Measurements from ENCODE around the gene SIGLEC9.

SIGLEC9 gene

DNA sequence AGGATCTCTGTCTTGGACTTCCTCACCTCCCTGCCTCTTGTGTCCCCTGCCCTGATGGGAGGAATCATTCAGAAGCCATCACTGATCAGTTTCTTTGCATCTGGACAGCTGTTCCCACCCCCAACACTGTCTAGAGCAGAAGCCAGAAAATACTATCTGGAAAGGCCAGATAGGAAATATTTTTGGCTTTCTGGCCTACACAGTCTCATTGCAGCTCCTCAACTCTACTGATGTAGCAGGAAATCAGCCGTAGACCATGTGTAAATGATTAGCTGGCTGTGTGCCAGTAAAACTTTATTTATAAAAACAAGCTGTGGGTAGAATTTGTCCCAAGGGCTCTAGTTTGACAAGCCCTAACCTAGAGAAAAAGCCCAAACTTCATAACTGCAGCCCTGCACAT is 23.0 kb downstream of the SIGLEC9 start:
- DNase-seq, result no peak

DNA sequence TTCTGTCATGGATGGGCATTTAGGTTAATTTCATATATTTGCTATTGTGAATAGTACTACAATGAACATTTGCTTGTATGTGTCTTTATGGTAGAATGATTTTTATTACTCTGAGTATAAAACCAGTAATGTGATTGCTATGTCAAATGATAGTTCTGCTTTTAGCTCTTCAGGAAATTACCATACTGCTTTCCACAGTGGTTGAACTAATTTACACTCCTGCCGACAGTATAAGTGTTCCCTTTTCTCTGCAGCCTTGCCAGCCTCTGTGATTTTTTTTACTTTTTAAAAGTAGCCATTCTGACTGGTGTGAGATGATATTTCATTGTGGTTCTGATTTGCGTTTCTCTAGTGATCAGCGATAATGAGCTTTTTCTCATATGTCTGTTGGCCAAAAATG is 23.9 kb downstream of the SIGLEC9 start:
- no peak for DNase-seq

DNA sequence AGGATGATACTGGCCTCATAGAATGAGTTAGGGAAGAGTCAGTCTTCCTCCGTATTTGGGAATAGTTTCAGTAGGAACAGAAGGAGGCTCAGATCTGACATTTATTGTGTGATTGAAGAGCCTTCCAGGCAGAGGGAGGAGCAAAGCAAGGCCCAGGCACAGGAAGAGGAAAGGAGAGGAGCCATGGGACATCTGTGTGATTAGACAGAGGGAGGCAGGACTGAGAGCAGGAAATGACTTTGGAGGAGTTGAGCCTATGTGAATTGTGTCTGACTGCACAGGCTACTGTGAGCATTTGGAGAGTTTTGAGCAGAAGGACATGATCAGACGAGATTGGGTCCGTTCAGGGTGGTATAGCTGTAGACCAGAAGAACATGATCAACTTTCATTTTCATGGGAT is 25.9 kb downstream of the SIGLEC9 start:
- DNase-seq, result no peak

DNA sequence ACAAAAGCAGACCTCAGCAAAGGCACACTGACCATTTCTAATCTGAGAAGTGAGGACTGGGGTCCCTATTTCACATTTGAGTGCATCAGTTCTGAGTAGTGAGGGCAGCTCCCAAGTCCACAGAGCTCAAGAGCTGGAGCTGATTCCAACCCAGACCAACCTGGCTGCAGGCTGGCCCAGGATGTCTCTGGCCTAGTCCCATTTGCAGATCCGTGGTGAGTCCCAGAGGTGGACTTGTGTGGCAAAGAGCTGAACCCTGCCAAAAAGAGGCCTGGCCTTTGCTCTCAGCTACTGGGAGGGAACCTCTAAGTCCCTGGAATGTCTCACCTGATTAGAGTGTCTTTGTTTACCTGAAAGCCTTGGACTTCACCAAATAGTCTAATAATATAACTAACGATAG is 32.0 kb downstream of the SIGLEC9 start:
- DNase-seq, result no peak

DNA sequence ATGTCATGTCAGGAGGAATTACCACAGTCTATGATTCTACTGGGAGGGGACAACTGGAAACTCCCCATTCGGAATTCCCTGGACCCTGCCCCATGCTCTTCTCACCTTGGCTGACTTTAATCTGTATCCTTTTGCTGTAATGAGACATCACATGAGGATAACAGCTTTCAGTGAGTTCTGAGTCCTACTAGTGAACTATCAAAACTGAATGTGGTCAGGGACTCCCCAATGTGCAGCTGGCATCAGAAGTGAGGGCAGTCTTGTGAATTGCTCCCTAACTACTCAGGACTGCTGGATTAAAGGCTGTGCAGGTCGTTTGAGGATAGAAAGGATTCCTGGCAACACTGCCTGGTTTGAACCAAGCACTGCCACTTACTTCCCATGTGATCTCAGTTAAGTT is 32.6 kb downstream of the SIGLEC9 start:
- DNase-seq, result no peak

DNA sequence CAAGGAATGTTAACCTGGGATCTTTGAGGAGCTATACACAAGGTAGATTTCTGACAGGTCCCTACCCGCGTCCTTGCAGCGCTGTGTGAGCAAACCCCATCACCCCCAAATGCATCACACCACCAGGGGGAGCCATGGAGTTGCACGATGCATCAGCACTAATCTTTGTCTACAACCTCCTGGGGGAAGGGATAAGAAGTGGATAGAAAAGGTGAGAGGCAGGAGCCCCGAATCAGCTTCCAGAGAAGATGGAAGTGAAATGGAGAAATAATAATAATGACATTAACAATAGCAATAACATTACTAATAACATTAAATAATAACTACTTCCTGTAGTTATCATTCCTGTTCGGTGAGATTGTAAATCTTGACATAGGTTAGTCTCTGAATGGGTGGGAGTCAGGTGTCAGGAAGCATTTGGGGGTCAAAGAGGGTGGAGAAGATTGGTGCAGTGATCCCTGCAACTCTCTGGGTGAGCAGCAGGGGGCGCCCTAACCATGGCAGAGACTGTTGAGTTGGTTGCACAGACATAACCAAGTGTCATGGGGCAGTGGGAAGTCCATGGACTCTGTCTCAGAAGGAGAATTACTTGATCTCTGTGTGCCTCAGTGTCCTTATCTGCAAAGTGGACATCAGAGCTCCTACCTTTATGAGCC is 33.9 kb downstream of the SIGLEC9 start:
- peak; percentile 88 to 91 for DNase-seq

DNA sequence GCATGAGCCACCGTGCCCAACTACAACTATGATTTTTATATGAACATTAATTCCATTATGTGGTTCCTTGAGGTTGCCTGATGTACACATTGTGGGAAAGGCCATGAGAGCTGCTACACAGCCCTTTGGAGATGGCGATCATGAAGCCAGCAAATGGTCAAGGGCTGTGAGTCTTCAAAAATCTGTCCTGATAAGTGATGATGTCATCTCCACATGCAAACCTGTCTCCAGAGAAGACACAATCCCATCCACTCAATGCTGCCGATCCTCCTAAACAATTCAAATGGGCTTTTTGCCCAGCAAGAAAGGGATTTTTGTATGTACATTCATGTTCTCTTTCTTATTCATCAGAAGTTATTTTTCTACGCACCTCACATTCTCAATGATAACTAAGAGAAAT is 35.0 kb downstream of the SIGLEC9 start:
- no peak for DNase-seq

DNA sequence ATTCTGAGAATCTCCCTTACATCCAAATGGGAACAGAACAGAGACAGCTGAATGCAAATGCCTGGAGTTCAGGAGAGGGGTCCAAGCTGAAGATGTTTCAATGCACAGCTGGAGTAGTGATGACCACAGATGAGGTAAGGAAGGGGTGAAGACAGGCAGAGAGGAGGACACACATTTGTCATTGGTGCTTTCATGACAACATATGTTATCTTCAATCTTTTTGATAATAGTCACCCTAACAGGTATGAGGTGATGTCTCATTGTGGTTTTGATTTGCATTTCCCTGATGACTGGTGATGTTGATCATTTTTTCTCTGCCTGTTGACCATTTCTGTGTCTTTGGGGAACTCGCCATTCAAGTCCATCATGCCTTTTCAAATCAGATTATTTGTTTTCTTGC is 36.6 kb downstream of the SIGLEC9 start:
- DNase-seq, result no peak

DNA sequence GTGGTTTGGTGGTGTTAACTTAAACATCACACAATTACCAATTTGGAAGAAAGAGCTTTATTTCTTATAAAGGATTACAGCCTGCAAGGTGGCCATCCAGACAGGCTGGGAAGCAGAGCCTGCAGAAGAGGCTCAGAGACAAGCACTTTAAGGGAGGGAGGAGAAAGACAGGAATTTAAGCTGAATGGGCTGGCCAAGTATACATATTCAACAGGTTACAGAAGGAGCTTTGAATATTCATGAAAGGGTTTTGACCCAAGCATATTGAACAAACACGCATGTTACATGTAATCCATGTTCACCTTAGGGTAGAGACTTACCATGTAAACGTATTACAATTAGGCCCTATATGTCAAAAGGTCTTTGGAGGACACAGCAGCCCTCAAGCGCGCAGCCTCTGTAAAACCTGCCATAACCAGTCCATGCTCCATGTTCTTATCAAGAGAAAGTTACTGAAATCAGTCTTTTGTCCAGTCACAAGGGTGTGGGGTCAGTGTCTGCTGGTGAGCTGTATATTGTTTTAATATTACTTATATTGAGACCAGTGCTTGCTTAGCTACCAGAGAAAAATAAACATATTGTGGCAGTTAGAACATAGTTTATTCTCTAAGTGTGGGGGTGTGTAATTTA is 37.3 kb downstream of the SIGLEC9 start:
- no peak for DNase-seq

DNA sequence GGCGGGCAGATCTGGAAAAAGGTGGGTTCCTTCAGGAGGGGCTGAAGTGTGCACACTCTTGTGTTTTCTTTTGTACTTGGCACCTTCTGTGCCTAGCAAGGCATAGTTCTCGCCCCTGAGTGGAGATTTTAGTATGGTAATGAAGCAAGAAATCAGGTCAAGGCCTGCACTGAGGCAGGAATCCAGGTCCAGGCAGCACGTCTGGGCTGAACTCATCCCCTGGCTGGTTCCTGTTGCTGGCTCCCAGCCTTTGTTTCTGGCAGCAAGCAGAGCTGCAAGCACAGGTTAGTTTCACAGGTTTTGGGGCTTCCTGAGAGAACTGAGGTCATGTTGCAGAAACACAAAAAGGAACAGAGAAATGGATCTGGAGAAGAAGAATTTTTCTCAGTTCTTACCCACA is 38.6 kb downstream of the SIGLEC9 start:
- no peak for DNase-seq

DNA sequence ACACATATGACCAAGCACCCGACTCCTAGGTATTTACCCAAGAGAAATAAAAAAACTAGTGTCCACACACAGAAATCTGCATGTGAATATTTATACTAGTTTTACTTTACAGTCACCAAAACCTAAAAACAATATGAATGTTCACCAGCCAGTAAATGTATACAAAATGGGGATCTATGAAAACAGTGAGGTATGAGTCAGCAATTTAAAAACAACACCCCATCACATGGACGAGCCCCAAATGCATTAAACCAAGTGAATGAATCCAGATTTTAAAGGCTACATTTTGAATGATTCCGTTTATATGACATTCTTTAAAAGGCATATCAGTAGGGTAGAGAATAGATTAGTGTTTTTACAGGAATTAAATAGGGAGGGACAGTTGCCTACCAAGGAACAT is 39.5 kb downstream of the SIGLEC9 start:
- DNase-seq, result no peak

DNA sequence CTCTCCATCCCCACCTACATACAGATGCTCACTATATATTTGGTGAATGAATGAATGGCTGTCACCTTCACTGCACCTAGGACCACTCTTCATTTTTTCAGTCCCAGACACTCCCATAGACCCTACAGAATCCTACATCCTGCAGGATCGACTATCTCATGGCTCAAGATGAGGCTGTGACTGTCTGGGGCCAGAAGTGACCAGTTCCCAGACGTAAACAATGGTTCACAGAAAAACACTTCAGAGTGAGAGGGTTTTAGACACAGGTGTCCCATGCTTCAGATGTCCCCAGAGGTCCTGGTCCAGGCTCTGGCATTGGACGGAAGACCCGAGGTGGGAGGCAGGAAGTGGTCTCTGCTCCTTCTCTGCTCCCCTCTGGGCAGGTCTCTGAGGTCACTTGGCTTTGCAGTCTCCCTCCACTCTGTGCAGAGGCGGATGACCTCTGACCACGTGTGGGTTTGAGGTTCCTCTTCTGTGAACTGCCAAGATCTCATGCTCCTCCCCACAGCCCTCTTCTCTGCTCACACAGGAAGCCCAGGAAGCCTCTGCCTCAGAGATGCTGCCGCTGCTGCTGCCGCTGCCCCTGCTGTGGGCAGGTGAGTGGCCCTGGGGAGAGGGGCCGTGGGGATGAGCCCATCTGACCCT is 42.3 kb downstream of the SIGLEC9 start:
- DNase-seq, result no peak

DNA sequence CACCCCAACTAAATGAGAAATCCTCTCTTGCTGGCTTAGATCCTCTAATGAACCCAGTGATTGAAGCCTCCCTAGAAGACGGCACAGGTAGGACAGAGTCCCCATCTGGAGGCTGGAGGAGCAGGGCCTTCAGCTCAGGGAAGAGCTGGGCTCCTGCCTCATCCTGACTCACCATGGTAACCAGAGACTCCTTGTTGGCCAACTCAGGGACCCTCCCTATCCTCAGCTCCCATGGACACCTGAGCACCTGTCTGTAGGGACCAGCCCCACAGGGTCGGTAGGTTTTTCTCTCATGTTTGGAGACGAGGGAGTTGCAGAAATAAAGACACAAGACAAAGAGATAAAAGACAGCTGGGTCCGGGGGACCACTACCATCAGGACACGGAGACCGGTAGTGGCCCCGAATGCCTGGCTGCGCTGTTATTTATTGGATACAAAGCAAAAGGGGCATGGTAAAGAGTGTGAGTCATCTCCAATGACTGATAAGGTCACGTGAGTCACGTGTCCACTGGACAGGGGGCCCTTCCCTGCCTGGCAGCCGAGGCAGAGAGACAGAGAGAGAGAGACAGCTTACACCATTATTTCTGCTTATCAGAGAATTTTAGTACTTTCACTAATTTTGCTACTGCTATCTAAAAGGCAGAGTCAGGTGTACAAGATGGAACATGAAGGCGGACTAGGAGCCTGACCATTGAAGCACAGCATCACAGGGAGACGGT is 44.0 kb downstream of the SIGLEC9 start:
- DNase-seq, result no peak

DNA sequence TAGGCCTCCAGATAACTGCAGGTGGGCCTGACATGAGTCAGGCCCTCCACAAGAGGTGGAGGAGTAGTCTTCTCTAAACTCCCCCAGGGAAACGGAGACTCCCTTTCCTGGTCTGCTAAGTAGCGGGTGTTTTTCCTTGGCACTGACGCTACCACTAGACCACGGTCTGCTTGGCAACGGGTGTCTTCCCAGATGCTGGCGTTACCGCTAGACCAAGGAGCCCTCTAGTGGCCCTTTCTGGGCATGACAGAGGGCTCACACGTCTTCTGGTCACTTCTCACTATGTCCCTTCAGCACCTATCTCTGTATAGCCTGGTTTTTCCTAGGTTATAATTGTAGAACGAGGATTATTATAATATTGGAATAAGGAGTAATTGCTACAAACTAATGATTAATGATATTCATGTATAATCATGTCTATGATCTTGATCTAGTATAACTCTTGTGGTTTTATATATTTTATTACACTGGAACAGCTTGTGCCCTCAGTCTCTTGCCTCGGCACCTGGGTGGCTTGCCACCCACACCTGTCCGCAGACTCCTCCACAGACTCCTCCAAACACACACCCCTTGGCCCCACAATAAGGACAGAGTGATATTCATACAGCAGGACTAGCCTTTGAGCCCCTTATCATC is 44.7 kb downstream of the SIGLEC9 start:
- peak; percentile 74 to 75 for DNase-seq

DNA sequence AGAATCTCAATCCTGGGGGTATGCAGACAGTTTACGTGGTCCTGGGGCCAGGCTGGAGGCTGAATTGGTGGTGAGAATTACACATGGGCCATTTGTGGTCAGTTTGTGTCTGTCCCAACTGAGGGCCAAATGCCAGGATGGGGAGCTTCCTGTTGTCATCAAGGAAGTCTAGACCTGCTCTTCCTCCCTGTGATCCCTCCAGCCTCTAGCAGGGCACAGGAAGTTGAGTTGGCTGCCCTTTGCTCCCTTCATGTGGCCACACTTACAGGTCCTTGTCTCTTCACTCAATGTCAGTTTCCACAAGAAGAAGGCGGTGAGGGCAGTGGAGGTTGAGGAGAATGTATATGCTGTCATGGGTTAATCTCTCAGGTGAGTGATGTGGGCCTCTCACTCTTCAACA is 47.5 kb downstream of the SIGLEC9 start:
- no peak for DNase-seq

DNA sequence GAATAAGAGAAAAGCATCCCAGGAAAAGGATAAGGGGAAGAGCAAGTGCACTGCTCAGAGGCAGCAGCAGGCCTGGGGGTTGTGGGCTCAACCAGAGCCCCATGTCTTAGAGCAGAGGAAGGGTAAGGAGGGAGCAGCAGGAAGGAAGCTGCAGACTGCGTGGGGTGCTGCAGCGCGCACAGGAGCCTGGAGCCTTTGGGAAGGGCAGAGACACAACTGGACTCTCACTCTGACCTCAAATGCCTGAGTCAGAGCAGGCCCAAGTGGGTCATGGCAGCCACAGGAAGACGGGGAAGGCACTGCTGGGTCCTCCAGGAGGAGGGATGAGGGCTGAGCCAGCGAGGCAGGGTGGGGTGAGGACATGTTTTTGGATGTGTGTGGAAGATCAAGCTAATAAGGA is 49.0 kb downstream of the SIGLEC9 start:
- DNase-seq, result no peak

DNA sequence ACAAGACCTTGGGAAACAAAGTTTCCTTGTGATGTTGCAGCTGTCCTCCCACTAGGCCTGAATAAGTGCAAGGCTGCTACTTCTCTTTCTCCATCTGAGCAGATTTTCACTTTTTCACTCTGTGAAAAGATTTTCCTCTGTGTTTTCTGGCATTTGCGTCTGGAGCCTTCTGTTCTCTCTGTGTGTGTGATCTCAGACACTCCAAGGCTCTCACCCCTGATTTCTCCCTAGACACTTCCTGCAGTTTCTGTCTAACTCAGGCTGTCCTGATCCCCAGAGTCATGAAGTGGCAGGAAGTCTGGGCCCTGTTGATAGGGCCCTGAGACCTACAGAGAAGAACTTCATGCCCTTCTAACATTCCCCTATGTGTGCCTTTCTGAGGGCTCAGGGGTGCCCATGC is 54.5 kb downstream of the SIGLEC9 start:
- no peak for DNase-seq

Data from activated CD4-positive, alpha-beta T cell treated with anti-CD3 and anti-CD28 coated beads, Interleukin-2, amount 50 U/mL, for 48 hours (primary cell).